WTC11 (cell line): ENCODE results near the gene LRRC70. TPM values are rescaled to one million over a fixed set of nuclear protein-coding genes. Genes with fewer than 3 reads are reported as not detected.

ENCODE experiments used
- ATAC-seq: fragments of 200-7000 bp; cut with Tn5 transposase; 2 replicates; pipeline ENCODE4 v1.10.0; 2021; ENCODE audit warnings: mild to moderate bottlenecking, moderate library complexity
- CTCF ChIA-PET: fragments of 300-600 bp; sonication (Branson Sonifier 250); formaldehyde crosslinking; loops from one replicate; lab custom pipeline; 2021; ENCODE audit warnings: antibody characterized with exemption; lab: Charles Lee
- POLR2A ChIA-PET: fragments of 350-600 bp; sonication (Branson Sonifier 250); formaldehyde crosslinking; loops from one replicate; lab custom pipeline; 2021; ENCODE audit warnings: antibody characterized with exemption; lab: Charles Lee
- DNase-seq: peaks from one replicate; pipeline ENCODE4 v3.0.0; 2021; ENCODE audit warnings: low spot score
- H3K27ac Mint-ChIP-seq: 2 replicates; pipeline ENCODE4 v1.8.0; 2021; ENCODE audit warnings: mixed read lengths
- H3K27me3 Mint-ChIP-seq: 2 replicates; pipeline ENCODE4 v1.8.0; 2021; ENCODE audit warnings: low read depth, mild to moderate bottlenecking, moderate library complexity, mixed read lengths
- H3K36me3 Mint-ChIP-seq: 2 replicates; pipeline ENCODE4 v1.8.0; 2021; ENCODE audit warnings: mixed read lengths
- H3K4me1 Mint-ChIP-seq: 2 replicates; pipeline ENCODE4 v1.8.0; 2022; ENCODE audit warnings: mixed read lengths
- H3K4me3 Mint-ChIP-seq: 2 replicates; pipeline ENCODE4 v1.8.0; 2021; ENCODE audit warnings: mild to moderate bottlenecking, moderate library complexity, mixed read lengths
- H3K9me3 Mint-ChIP-seq: 2 replicates; pipeline ENCODE4 v1.8.0; 2021; ENCODE audit warnings: mixed read lengths
- AFF4 ChIP-seq: sonication (generic); formaldehyde crosslinking; IDR thresholded peaks from 2 replicates; pipeline ENCODE4 v1.8.1; 2023; ENCODE audit warnings: mild to moderate bottlenecking, missing genetic modification reagents, borderline replicate concordance
- ATF1 ChIP-seq: sonication (generic); formaldehyde crosslinking; IDR thresholded peaks from 2 replicates; pipeline ENCODE4 v1.8.1; 2023; ENCODE audit warnings: mild to moderate bottlenecking, moderate library complexity, missing genetic modification reagents
- ATF3 ChIP-seq: sonication (generic); formaldehyde crosslinking; conservative IDR thresholded peaks from 2 replicates; pipeline ENCODE4 v1.8.1; 2022; ENCODE audit warnings: mild to moderate bottlenecking, missing genetic modification reagents
- CDX4 ChIP-seq: fragments of 250-450 bp; sonication (Bioruptor Pico); IDR thresholded peaks from 2 replicates; pipeline ENCODE4 v1.9.0; 2021; ENCODE audit warnings: moderate library complexity, mild to moderate bottlenecking, inconsistent platforms, borderline replicate concordance
- CREM ChIP-seq: sonication (generic); formaldehyde crosslinking; IDR thresholded peaks from 2 replicates; pipeline ENCODE4 v1.8.1; 2022; ENCODE audit warnings: mild to moderate bottlenecking, missing genetic modification reagents, moderate library complexity
- ELF4 ChIP-seq: sonication (generic); formaldehyde crosslinking; IDR thresholded peaks from 2 replicates; pipeline ENCODE4 v1.8.1; 2022; ENCODE audit warnings: low read depth, mild to moderate bottlenecking, moderate library complexity, missing genetic modification reagents
- EMX1 ChIP-seq: fragments of 250-450 bp; sonication (Bioruptor Pico); IDR thresholded peaks from 2 replicates; pipeline ENCODE4 v1.8.0; 2021; ENCODE audit warnings: mild to moderate bottlenecking
- ESRRA ChIP-seq: sonication (generic); formaldehyde crosslinking; IDR thresholded peaks from 2 replicates; pipeline ENCODE4 v1.8.1; 2022; ENCODE audit warnings: mild to moderate bottlenecking, missing genetic modification reagents, borderline replicate concordance
- FOXP4 ChIP-seq: sonication (generic); formaldehyde crosslinking; IDR thresholded peaks from 2 replicates; pipeline ENCODE4 v1.8.0; 2022; ENCODE audit warnings: mild to moderate bottlenecking, missing genetic modification reagents
- GTF2I ChIP-seq: fragments of 250-450 bp; sonication (Bioruptor Pico); conservative IDR thresholded peaks from 2 replicates; pipeline ENCODE4 v1.4.0; 2021; ENCODE audit warnings: mild to moderate bottlenecking
- JUN ChIP-seq: sonication (generic); formaldehyde crosslinking; IDR thresholded peaks from 2 replicates; pipeline ENCODE4 v1.8.0; 2023; ENCODE audit warnings: mild to moderate bottlenecking, missing genetic modification reagents
- KAT7 ChIP-seq: sonication (generic); formaldehyde crosslinking; IDR thresholded peaks from 2 replicates; pipeline ENCODE4 v1.8.1; 2023; ENCODE audit warnings: missing genetic modification reagents, mild to moderate bottlenecking, borderline replicate concordance
- MLX ChIP-seq: sonication (generic); formaldehyde crosslinking; IDR thresholded peaks from 2 replicates; pipeline ENCODE4 v1.8.1; 2023; ENCODE audit warnings: mild to moderate bottlenecking, missing genetic modification reagents, moderate library complexity
- NR3C1 ChIP-seq: sonication (generic); formaldehyde crosslinking; conservative IDR thresholded peaks from 2 replicates; pipeline ENCODE4 v1.8.1; 2023; ENCODE audit warnings: low read depth, mild to moderate bottlenecking, missing genetic modification reagents
- OVOL2 ChIP-seq: fragments of 250-450 bp; sonication (Bioruptor Pico); IDR thresholded peaks from 2 replicates; pipeline ENCODE4 v1.9.0; 2021; ENCODE audit warnings: mild to moderate bottlenecking, borderline replicate concordance
- PREB ChIP-seq: sonication (generic); formaldehyde crosslinking; IDR thresholded peaks from 2 replicates; pipeline ENCODE4 v1.8.1; 2022; ENCODE audit warnings: mild to moderate bottlenecking, missing genetic modification reagents, moderate library complexity, borderline replicate concordance
- RORB ChIP-seq: fragments of 250-450 bp; sonication (Bioruptor Pico); IDR thresholded peaks from 2 replicates; pipeline ENCODE4 v1.9.0; 2021; ENCODE audit warnings: mild to moderate bottlenecking
- SMAD3 ChIP-seq: sonication (generic); formaldehyde crosslinking; IDR thresholded peaks from 2 replicates; pipeline ENCODE4 v1.8.0; 2022; ENCODE audit warnings: missing genetic modification reagents, mild to moderate bottlenecking, borderline replicate concordance
- SP1 ChIP-seq: sonication (generic); formaldehyde crosslinking; conservative IDR thresholded peaks from 2 replicates; pipeline ENCODE4 v1.8.1; 2022; ENCODE audit warnings: missing genetic modification reagents
- ZNF317 ChIP-seq: sonication (generic); formaldehyde crosslinking; IDR thresholded peaks from 2 replicates; pipeline ENCODE4 v1.8.1; 2023; ENCODE audit warnings: low read depth, mild to moderate bottlenecking, moderate library complexity, missing genetic modification reagents, borderline replicate concordance
- ZNF423 ChIP-seq: fragments of 250-450 bp; sonication (Bioruptor Pico); IDR thresholded peaks from 2 replicates; pipeline ENCODE4 v2.1.2; 2022; ENCODE audit warnings: mild to moderate bottlenecking, moderate library complexity
- ZNF512 ChIP-seq: sonication (generic); formaldehyde crosslinking; IDR thresholded peaks from 2 replicates; pipeline ENCODE4 v1.8.1; 2022; ENCODE audit warnings: missing genetic modification reagents, borderline replicate concordance
- ZSCAN18 ChIP-seq: fragments of 250-450 bp; sonication (Bioruptor Pico); IDR thresholded peaks from 2 replicates; pipeline ENCODE4 v2.1.2; 2022; ENCODE audit warnings: mild to moderate bottlenecking, moderate library complexity
- total RNA-seq: library from RNA; stranded (reverse); gene quantifications from 3 replicates; pipeline ENCODE4 v1.2.3, GENCODE V29; 2021

Gene LRRC70
- total RNA-seq, 1 experiment from 2014 or later = 0.37 TPM

- ATAC-seq (no peak), DNase-seq (no peak)
- ChIA-PET CTCF (no interaction called here), POLR2A (no interaction called here)
- no peak overlapping the region for H3K27ac Mint-ChIP-seq
- no peak overlapping the region for H3K4me3 Mint-ChIP-seq
- no peaks in the 10 kb centered on the region for H3K9me3 Mint-ChIP-seq
- peaks cover 12% of the 10 kb centered on the region for H3K36me3 Mint-ChIP-seq
- TF ChIP-seq EMX1 = no peak
- no peak for TF ChIP-seq CDX4
- TF ChIP-seq ESRRA (CRISPR knock-in tag) = no peak
- TF ChIP-seq MLX (CRISPR knock-in tag) = no peak
- TF ChIP-seq JUN (CRISPR knock-in tag) = no peak
- no peak for TF ChIP-seq RORB (CRISPR knock-in tag)
- no peak for TF ChIP-seq ZNF317 (CRISPR knock-in tag)
- TF ChIP-seq SMAD3 (CRISPR knock-in tag) = no peak
- no peak for TF ChIP-seq NR3C1 (CRISPR knock-in tag)
- no peak for TF ChIP-seq SP1
- no peak for TF ChIP-seq OVOL2
- no peak for TF ChIP-seq CREM (CRISPR knock-in tag)
- no peak for TF ChIP-seq ZSCAN18 (CRISPR knock-in tag)
- no peak for TF ChIP-seq PREB (CRISPR knock-in tag)
- TF ChIP-seq ELF4 (CRISPR knock-in tag) = no peak
- no peak for TF ChIP-seq KAT7 (CRISPR knock-in tag)
- no peak for TF ChIP-seq ZNF423 (CRISPR knock-in tag)
- TF ChIP-seq FOXP4 (CRISPR knock-in tag) = no peak
- no peak for TF ChIP-seq ATF3 (CRISPR knock-in tag)
- TF ChIP-seq GTF2I (CRISPR knock-in tag) = no peak
- H3K4me1 Mint-ChIP-seq = no peaks in the 10 kb centered on the region
- no peaks in the 10 kb centered on the region for H3K27me3 Mint-ChIP-seq
Observed at GRCh38 chr5:62550103-62550502, 28.5 kb upstream of the LRRC70 start.

GRCh38 chr5:62555930-62556329 lies 22.7 kb upstream of the LRRC70 start:
- no peak overlapping the region for H3K4me3 Mint-ChIP-seq
- peaks cover 8% of the 10 kb centered on the region for H3K36me3 Mint-ChIP-seq
- H3K27me3 Mint-ChIP-seq = no peaks in the 10 kb centered on the region
- ChIA-PET POLR2A (no interaction called here), CTCF (interaction anchor here (0.8 kb wide), 1 partner anchor 96 kb away, joined by 4 read pairs; no protein-coding TSS in a partner anchor)
- no peaks in the 10 kb centered on the region for H3K9me3 Mint-ChIP-seq
- DNase-seq (no peak), ATAC-seq (no peak)
- no peaks in the 10 kb centered on the region for H3K4me1 Mint-ChIP-seq
- H3K27ac Mint-ChIP-seq = no peak overlapping the region
- TF ChIP-seq ATF3 (CRISPR knock-in tag) (no peak), ZNF317 (CRISPR knock-in tag) (no peak), ESRRA (CRISPR knock-in tag) (no peak), KAT7 (CRISPR knock-in tag) (no peak), AFF4 (no peak), ATF1 (no peak), ZNF512 (no peak), NR3C1 (CRISPR knock-in tag) (no peak)
